Heart left ventricle (tissue), 13 donors: ENCODE data around the gene ATP2B2.

Experiments used
- POLR2A ChIP-seq, 2 donors: fragments of 450-650 bp; IDR thresholded peaks; one replicate each; pipeline ENCODE4 v1.6.1; 2017; ENCODE audit warnings: antibody characterized with exemption in 2 of 2, mild to moderate bottlenecking in 2 of 2, moderate library complexity in 2 of 2
- TF ChIP-seq, protein P1 (sequence below), 12 donors: fragments of 200-600 bp; sonication (generic) in 4 of 12; IDR thresholded peaks; one replicate each; pipeline versions ENCODE4 v1.5.0 to v1.8.0; 2018 to 2022; ENCODE audit warnings: antibody characterized with exemption in 12 of 12, mild to moderate bottlenecking in 5 of 12
- donor health status: ischemic (EF 13 %, LVEDD 7.1; RV severe dilation, severe dysfunction).
- donor health status: DM: no; HTN: yes; CAD: no.
- donor health status: DM: no; HTN: no; CAD: no.
- donor health status: ischemic (EF 25% LVEDD 6.9; RV normal size, moderate dysfunction).
- donor health status: ischemic (EF 25% LVEDD 5.7; RV mildly dilated, moderate dysfunction).
- donor health status: ischemic (EF 35%, LVEDD 5.7; RV mildly dilated, moderate dysfunction).
- donor health status: nonischemic (EF 11% LVEDD 7.7; RV severe dilation, severe dysfunction).
- donor health status: DM: yes; HTN: yes; CAD: no.
- donor health status: PGD.
- donor health status: ischemic (EF 29% LVEDD 5.4; RV normal size, mild dysfunction).
- donor health status: nonischemic (EF 23%, LVEDD 6.1; RV moderate dilation, normal function).

DNA sequence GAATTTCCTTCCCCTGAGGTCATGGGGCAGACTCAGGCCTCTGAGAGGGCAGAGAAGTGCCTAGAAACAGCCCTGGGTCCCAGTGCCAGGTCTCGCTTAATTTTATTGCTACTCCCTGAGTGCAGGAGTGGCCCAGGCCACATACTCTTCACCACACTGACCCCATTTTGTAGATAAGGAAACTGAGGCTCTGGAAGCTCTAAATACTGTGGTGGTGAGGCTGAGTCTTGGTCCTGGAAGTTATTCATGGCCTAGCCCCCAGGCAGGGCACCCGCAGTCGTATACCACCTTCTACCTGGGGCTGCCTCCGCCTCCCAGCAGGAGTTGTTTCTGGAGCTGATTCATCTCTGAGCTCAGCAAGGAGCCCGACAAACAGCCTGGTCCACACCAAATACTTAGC lies 9.8 kb downstream of the ATP2B2 start:
- TF ChIP-seq, protein P1, sequence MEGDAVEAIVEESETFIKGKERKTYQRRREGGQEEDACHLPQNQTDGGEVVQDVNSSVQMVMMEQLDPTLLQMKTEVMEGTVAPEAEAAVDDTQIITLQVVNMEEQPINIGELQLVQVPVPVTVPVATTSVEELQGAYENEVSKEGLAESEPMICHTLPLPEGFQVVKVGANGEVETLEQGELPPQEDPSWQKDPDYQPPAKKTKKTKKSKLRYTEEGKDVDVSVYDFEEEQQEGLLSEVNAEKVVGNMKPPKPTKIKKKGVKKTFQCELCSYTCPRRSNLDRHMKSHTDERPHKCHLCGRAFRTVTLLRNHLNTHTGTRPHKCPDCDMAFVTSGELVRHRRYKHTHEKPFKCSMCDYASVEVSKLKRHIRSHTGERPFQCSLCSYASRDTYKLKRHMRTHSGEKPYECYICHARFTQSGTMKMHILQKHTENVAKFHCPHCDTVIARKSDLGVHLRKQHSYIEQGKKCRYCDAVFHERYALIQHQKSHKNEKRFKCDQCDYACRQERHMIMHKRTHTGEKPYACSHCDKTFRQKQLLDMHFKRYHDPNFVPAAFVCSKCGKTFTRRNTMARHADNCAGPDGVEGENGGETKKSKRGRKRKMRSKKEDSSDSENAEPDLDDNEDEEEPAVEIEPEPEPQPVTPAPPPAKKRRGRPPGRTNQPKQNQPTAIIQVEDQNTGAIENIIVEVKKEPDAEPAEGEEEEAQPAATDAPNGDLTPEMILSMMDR (IDR thresholded peaks at IDR 0.05), result no peak
- no peak for TF ChIP-seq POLR2A (IDR thresholded peaks at IDR 0.05)
